HG03095 (cell line): ENCODE measurements around the gene DYNLL2.
"Not testable (repeated sequence)": the region's sequence is repeated elsewhere in the genome, so short reads cannot be mapped to it uniquely, and the experiment has no call there.

Source experiments
- ATAC-seq: cut with Tn5 transposase; IDR thresholded peaks from one replicate; pipeline ENCODE4 v1.9.1; 2021; ENCODE audit warnings: moderate library complexity; ENCODE audit not compliant: unreplicated experiment

Gene DYNLL2

GRCh38 chr17:58072862-58073261 is 10.4 kb upstream of the DYNLL2 start:
- ATAC-seq: no peak

DNA sequence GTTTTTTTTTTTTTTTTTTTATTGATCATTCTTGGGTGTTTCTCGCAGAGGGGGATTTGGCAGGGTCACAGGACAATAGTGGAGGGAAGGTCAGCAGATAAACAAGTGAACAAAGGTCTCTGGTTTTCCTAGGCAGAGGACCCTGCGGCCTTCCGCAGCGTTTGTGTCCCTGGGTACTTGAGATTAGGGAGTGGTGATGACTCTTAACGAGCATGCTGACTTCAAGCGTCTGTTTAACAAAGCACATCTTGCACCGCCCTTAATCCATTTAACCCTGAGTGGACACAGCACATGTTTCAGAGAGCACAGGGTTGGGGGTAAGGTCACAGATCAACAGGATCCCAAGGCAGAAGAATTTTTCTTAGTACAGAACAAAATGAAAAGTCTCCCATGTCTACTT is 10.0 kb upstream of the DYNLL2 start:
- ATAC-seq: not testable (repeated sequence)

DNA sequence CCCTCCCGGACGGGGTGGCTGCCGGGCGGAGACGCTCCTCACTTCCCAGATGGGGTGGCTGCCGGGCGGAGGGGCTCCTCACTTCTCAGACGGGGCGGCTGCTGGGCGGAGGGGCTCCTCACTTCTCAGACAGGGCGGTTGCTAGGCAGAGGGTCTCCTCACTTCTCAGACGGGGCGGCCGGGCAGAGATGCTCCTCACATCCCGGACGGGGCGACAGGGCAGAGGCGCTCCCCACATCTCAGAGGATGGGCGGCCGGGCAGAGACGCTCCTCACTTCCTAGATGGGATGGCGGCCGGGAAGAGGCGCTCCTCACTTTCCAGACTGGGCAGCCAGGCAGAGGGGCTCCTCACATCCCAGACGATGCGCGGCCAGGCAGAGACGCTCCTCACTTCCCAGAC is 8.8 kb upstream of the DYNLL2 start:
- ATAC-seq: not testable (repeated sequence)

GRCh38 chr17:58079300-58080033 is 3.8 kb upstream of the DYNLL2 start:
- no peak for ATAC-seq

DNA sequence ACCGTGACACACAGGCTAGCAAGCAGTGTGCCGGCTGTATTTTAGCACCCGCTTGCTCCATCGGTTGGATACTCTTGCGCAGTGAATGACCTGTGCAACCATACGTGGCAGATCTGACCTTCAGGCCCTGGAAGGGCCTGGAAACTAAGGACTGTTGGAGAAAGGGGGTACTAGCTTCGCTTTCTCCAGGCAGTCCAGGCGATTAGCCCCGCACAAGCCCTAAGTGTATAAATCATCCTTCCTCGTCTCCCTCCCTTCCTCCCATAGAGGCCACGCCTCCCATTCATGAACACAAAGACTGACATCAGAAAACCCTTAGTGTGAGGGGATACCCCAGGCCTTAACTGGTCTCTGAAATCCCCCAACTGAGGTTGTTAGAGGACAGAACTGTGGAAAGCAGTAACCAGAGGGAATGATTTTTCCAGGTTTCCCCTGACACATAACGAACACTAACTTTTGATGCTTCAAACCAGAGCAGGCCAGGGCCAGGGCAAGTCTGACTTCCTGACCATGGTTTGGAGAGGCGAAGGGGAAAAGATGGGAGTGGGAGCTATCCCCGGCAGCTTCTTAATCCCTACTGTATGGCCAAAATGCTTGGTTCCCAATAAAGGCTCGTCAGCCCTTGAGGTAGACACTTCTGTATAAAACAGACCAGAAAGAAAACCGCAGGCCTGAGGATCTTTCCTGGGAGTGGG is 1.4 kb upstream of the DYNLL2 start:
- no peak for ATAC-seq

DNA sequence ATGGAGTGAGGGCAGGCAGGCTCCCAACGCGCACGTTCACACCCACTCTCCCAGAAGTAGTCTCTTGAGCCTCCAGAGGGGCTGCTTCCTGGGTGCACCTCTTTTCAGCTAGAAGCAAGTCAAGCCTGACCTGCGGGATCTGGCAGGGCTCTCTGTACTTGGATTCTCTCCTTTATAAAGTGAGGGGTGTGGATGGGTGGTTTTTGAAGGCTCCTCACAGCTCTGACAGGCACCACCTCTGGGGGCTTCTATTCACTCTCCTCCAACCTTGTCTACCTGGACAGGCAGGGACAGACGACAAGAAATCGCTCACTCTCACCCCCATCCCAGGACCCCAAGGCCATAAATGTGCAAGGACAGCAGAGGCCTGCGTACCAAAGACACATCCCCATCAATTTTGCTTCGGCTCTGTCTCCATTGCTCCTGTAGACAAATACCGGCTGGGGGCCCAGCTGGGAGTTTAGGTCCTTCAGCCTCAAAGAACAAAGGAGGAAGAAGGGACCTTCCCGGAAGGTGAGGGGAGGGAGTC is 814 bp upstream of the DYNLL2 start:
- no peak for ATAC-seq

DNA sequence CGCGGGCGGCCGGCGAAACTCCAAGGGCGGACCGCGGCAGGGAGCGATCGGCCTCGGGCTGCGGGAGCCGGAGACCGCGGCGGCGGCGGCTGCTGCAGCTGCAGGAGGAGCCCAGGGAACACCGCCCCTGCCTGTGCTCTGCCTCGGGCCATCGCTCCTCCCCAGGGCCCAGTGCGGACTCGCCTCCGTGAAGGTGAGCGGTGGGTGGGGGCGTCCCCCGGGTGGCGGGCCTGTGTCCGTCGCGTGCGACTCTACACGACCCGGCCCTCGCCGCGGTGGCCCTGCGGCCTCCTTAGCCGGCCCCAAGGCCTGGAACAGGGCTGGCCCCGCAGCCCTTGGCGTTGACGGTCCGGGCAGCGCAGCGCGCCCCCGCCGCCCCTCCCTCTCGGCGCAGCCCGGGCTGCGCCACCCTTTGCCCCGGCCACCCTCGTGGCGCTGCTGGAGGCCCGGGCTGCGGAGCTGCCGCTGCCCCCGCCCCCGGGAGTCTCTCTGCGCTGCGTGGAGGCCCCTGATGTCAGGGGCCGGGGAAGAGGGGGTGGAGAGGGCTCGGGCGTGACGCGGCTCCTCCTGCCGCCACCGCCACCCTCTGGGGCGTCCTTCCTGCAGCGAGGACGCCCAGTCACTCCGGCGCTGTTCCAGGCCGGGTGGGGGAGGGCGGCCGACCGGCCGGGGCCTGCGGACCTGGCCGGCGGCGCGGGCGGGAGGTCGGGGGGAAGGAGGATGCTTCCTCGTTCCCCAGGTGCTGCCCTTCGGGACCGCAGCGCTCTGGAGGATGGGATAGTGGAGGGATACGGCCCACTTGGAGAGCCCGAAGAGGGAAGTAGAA is 485 bp downstream of the DYNLL2 start:
- peak; percentile 46 for ATAC-seq

DNA sequence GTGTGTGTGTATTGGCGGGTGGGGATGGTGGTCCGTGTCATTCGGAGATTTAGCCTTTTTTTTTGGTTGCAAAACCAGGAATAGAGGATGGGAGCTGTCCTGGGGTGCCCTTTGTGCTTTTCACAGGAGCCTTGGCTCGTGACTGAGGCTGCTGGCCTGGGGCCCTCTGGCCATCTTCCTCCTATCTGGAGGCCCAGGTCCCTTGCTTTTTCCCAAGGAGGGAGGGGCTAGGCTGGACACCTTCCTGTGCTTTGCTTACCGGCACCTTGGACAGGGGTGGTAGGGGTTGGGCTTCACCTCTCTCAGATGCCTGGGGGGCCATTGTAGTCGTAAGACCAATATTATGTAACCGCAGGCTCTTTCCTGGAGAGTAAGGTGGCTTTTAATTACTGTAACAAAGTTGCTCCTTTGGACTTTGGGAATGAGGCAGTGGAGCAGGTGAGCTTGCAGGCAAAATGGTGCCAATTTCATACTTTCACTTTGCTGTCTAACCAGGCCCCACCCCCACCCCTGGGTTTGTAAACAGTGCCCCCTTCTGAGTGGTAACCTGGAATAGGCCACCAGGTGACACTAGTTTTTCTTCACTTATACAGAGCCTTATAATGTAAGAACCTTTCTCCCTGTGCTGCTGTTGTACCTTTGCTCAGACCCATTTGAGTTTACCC is 1.2 kb downstream of the DYNLL2 start:
- no peak for ATAC-seq

DNA sequence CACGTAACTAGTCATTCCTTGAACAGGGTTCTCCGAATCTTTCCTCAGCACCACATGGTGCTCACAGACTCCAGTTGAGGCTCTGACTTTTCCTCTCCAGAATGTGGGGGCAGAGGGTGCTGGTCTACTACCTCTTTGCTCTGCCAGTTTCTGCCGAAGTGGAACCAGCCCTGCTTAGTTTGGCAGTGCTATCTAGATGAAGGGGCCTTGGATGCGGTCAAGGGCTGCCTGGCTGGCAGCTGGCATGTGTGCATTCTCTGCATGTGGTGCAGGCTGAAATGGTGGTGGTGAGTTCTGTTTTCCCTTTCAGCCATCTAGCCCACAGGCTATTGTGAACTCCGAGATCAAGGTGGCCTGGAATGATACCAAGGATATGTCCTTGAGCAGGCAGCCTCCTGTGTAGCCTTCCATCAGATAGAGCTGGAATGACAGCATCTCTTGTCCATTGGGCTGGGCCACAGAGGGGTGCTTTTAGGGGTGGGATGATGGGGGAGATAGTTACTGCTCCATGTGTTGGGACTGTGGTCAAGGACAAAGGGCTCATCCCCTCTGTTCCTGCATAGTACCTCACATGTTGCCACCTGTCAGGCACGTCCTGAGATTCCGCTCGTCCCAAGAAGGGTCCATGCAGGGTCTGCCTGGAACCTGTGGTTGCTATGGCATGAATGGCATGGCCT is 2.0 kb downstream of the DYNLL2 start:
- ATAC-seq: no peak

DNA sequence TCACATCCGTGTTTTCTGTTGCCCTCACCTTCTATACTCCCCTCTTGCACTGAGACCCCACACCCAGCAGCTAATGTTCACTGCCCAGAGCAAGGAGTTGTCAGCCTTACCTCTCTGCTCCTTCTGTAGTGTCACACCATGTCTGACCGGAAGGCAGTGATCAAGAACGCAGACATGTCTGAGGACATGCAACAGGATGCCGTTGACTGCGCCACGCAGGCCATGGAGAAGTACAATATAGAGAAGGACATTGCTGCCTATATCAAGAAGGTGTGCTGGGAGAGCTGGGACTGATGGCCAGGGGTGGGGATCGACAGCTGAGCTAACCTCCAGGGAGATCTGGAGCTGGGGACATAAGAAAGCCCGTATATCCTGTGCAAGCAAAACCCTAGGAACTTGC is 3.7 kb downstream of the DYNLL2 start:
- no peak for ATAC-seq

DNA sequence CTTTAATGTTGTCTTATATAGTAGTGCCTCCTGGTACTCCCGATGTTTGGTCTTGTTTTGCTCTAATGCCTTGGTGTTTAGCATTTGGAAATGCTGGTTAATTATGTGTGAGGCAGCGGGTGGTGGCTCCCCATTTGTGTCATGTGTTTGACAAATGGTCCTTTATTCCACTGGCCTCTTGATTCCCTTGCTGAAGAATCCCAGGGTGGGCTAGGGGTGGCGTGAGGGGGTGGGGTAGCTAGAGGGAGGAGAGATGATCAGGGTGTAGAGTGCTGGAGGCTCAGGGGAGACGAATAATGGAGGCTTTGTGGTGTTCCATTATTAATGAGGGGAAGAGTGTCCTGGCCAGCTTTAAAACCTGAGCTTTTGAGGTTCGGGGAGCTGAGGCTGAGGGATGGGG is 5.4 kb downstream of the DYNLL2 start:
- ATAC-seq: no peak

DNA sequence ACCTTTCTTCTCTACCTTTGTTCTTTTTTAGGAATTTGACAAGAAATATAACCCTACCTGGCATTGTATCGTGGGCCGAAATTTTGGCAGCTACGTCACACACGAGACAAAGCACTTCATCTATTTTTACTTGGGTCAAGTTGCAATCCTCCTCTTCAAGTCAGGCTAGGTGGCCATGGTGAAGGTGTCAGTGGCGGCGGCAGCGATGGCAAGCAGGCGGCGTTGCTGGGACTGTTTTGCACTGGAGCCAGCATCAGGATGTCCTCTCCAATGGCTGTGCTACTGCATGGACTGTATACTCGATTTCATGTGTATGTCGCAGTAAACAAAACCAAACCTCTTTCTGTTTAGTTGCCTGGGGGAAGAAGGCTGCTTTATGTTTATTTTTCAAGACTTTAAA is 5.9 kb downstream of the DYNLL2 start:
- ATAC-seq: no peak

- no peak for ATAC-seq
These were observed 7.9 kb downstream of the DYNLL2 start for GRCh38 chr17:58091024-58091567.

DNA sequence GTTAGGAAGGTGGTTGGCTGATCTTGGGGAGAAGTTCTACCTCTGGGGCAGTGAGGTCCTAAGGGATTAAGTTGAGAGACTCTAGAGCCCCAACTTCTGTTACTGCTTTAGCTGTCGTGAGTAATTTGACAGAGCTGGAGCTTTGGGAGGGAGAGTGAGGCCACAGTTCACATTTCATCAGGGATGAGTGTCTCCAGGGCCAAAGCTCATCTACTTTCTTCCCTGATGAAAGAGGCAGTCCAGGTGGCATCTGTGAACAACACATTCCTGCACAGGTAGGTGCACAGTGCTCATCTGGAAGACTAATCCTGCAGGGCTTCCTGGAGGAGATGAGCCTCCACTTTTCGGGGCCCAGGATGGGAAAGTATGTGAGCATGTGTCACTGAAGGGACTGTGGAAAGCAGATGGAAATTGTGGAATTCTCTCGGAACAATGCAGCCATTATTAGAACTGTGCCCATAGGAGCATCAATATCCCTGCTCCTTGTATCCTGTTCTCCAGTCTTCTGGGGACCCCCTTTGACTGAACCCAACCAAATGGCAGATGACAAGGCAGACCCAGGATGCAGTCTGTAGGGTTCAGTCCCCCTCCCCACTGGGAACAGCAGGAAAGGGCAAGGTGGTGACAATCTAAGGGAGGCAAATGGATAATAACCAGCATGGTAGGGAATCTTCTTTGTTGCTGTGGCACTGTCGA is 9.0 kb downstream of the DYNLL2 start:
- ATAC-seq: no peak

DNA sequence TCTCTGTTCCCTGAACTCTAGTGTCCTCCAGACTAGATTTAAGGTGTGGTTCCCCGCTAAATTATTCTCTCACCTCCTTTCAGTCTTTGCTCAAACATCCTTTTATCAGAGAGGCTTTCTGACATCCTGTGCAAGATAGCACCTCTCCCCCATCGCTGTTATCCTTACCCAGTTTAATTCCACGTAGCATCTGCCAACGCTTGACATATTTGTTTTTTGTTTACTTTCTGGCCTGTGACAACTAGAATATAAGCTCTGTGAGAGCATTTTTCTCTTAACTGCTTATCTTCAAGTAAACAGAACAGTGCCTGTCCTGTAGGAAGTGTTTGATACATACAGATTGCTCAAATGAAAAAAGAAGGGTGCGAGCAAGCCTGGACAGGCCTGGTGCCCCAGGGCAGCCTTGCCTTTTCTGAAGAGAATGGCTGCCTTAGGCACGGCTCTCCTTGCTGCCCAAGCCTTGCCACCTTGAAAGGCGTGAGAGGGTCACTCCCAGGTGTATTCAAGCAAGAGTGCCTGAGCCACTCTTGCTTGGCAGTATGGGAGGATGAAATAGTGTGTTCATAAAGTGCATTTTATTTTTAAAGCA is 9.7 kb downstream of the DYNLL2 start:
- no peak for ATAC-seq

- ATAC-seq: no peak
These were observed 10.9 kb downstream of the DYNLL2 start for GRCh38 chr17:58094118-58094517.

- ATAC-seq: no peak
These were observed 13.7 kb downstream of the DYNLL2 start for GRCh38 chr17:58096892-58097291.

DNA sequence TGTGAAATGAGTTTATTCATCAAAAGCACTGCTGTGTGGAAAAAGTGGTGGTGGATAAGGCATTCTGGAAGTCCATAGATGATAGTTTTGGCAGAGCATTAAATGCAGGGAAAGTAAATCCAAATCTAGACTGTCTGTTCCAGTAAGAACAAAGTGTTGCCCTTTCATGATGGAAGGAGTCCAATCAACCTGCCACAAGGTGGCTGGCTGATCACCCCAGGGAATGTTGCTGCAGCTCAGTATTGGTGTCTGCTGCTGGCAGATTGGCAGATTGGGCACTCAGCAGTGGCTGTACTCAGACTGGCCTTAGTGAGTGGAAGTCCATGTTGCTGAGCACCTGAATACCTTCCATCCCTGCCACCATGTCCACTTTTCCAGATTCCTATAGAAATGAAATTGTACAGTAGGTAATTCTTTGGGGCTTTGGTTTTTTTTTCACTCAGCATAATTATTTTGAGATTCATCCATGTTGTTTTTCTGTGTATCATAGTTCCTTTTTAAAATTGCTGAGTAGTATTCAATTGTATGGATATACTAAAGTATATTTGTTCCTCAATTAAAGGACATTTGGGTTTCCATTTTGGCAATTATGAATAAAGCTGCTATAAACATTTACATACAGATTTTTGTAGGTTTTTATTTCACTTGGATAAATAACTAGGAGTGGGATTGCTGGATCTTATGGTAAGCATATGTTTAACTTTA is 14.3 kb downstream of the DYNLL2 start:
- ATAC-seq: no peak

GRCh38 chr17:58100506-58100905 is 17.3 kb downstream of the DYNLL2 start:
- ATAC-seq: no peak
